ENCODE results near the gene ZNHIT3. TPM values are rescaled to one million over a fixed set of nuclear protein-coding genes. Genes with fewer than 3 reads are reported as not detected.

Gene ZNHIT3
- total RNA-seq, 3 donors from 2014 or later, result 19.0 to 33.7 (median 29.3) TPM

DNA sequence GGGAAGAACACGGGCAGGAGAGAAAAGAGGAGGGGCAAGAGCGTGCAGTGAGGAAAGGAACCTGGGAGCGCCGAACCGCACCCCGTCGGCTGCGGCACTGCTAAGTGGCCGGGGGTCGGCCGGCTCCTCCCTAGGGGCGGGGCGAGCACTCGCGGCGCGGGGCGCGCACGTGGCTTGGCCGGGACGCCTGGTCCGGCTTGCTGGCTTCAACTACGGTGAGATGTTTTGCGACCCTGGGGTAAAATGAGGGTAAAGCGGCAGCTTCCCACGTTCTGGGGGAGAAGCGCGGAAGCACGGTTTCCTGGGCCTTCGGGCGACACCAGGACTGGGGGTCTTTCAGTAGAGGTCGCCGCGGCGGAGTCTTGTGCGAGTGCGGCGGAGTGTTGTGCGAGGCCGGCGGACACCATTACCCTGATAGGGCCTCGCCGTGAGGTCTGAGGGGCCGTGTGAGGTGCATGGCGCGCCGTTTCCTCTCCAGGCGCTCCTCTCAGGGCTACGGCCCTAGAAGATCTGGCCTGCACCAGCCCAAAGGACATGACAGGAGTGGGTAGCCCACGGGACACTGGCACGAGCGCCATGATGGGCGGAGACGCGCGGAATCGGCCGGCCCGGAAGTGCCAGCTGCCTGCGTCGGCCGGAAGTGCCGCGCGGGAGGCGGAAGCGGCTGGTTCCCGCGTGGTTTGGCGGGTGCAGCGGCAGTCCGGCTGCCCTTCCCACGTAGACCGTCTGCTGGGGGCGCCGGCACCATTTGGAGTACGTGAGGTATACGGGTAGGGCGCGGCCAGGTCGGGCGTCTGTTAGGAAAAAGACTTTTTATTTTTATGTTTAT is 48.6 kb downstream of the ZNHIT3 start, which contains the start of the genes MYO19 and PIGW:
MYO19 (minus strand) TSS at position 29 of the 829 bp plus-strand sequence. CDS start 2,330 bp downstream, outside the sequence.
PIGW (plus strand) TSS at position 148 of the 829 bp plus-strand sequence. CDS start 2,115 bp downstream, outside the sequence.
- peak; percentile 56 for TF ChIP-seq POLR2A (IDR thresholded peaks at IDR 0.05)
- TF ChIP-seq, protein P1, sequence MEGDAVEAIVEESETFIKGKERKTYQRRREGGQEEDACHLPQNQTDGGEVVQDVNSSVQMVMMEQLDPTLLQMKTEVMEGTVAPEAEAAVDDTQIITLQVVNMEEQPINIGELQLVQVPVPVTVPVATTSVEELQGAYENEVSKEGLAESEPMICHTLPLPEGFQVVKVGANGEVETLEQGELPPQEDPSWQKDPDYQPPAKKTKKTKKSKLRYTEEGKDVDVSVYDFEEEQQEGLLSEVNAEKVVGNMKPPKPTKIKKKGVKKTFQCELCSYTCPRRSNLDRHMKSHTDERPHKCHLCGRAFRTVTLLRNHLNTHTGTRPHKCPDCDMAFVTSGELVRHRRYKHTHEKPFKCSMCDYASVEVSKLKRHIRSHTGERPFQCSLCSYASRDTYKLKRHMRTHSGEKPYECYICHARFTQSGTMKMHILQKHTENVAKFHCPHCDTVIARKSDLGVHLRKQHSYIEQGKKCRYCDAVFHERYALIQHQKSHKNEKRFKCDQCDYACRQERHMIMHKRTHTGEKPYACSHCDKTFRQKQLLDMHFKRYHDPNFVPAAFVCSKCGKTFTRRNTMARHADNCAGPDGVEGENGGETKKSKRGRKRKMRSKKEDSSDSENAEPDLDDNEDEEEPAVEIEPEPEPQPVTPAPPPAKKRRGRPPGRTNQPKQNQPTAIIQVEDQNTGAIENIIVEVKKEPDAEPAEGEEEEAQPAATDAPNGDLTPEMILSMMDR (IDR thresholded peaks at IDR 0.05), result no peak
- TF ChIP-seq POLR2AphosphoS5 (IDR thresholded peaks at IDR 0.05), result peak; percentile 90 to 97 (median 95)
- intact Hi-C loops (cut with DNase I; ENCODE audit: low total_unique reads), result no loop called here
- no peaks in the 10 kb centered on the region for H3K9me3 ChIP-seq
- DNase-seq (ENCODE audit: low spot score in 2 of 2), result peak; percentile 78 to 79
- peaks cover 0 to 5% of the 10 kb centered on the region in 2 donors for H3K4me1 ChIP-seq
- no peaks in the 10 kb centered on the region for H3K27me3 ChIP-seq
- peak within 1 kb of the TSS; percentile 71 to 81 (median 72) for H3K4me3 ChIP-seq
- peak within 1 kb of the TSS; percentile 91 to 97 for H3K27ac ChIP-seq
- H3K36me3 ChIP-seq, result no peaks in the 10 kb centered on the region

DNA sequence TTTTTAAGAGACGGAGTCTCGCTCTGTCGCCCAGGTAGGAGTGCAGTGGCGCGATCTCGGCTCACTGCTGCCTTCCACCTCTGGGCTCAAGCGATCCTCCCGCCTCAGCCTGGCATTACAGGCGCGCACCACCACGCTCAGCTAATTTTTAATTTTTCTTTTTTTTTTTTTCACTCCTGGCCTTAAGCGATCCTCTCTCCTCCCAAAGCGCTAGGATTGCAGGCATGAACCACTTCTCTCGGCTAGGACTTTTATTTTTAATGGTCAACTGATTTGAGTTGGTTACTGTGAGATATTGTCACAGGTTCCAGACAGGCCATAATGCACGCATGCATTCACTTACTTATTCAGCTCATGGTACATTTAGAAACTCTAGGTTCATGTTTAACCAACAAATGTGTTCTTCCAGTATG is 49.2 kb downstream of the ZNHIT3 start:
- H3K4me3 ChIP-seq, result peak overlapping the region; percentile 71 to 81 (median 72)
- TF ChIP-seq POLR2AphosphoS5 (IDR thresholded peaks at IDR 0.05) (no peak), POLR2A (IDR thresholded peaks at IDR 0.05) (no peak)
- TF ChIP-seq, protein P1 (IDR thresholded peaks at IDR 0.05), result no peak
- intact Hi-C loops (cut with DNase I; ENCODE audit: low total_unique reads), result no loop called here
- no peak for DNase-seq (ENCODE audit: low spot score in 2 of 2)
- H3K9me3 ChIP-seq, result no peaks in the 10 kb centered on the region
- peak overlapping the region; percentile 91 to 97 for H3K27ac ChIP-seq
- H3K36me3 ChIP-seq, result no peaks in the 10 kb centered on the region
- peaks cover 0 to 5% of the 10 kb centered on the region in 2 donors for H3K4me1 ChIP-seq
- no peaks in the 10 kb centered on the region for H3K27me3 ChIP-seq

DNA sequence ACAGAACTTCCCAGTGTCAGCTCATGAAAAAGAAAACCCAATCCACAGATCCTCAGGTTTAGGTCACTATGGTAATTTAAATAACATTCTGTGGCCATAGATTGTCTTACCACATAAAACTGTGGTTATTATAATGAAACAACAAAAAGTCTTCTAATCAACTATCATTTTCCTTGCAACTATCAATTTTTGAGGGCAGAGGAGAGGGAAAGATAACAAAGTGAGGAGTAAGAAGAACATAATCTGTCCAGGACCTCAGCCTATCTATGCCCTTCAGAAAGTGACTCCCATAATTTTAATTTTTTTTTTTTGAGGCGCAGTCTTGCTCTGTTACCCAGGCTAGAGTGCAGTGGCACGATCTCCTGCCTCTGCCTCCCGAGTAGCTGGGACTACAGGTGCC is 54.2 kb downstream of the ZNHIT3 start:
- Histone ChIP-seq H3K27ac (no peak overlapping the region), H3K4me1 (peaks cover 3 to 15% of the 10 kb centered on the region in 2 donors), H3K9me3 (no peaks in the 10 kb centered on the region), H3K27me3 (no peaks in the 10 kb centered on the region), H3K4me3 (no peak overlapping the region), H3K36me3 (no peaks in the 10 kb centered on the region)
- intact Hi-C loops (cut with DNase I; ENCODE audit: low total_unique reads), result no loop called here
- DNase-seq (ENCODE audit: low spot score in 2 of 2), result no peak
- TF ChIP-seq POLR2AphosphoS5 (IDR thresholded peaks at IDR 0.05) (no peak), POLR2A (IDR thresholded peaks at IDR 0.05) (no peak)
- TF ChIP-seq, protein P1 (IDR thresholded peaks at IDR 0.05), result no peak

DNA sequence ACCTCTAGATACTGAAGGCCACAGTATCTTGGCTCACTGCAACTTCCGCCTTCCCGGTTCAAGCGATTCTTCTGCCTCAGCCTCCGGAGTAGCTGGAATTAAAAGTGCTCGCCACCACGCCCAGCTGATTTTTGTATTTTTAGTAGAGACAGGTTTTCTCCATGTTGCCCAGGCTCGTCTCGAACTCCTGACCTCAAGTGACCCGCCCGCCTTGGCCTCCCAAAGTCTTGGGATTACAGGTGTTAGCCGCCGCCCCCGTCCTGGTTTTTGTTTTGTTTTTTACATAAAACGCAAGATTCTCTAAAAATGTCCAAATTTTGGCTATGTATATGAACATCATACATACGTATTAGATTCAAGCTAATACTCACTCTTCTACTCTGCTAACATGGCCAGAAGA is 56.3 kb downstream of the ZNHIT3 start:
- Histone ChIP-seq H3K4me3 (no peak overlapping the region), H3K9me3 (no peaks in the 10 kb centered on the region), H3K27me3 (no peaks in the 10 kb centered on the region), H3K27ac (no peak overlapping the region), H3K36me3 (no peaks in the 10 kb centered on the region), H3K4me1 (peaks cover 3 to 26% of the 10 kb centered on the region in 2 donors)
- TF ChIP-seq, protein P1 (IDR thresholded peaks at IDR 0.05), result no peak
- no peak for TF ChIP-seq POLR2AphosphoS5 (IDR thresholded peaks at IDR 0.05)
- TF ChIP-seq POLR2A (IDR thresholded peaks at IDR 0.05), result no peak
- DNase-seq (ENCODE audit: low spot score in 2 of 2), result no peak
- intact Hi-C loops (cut with DNase I; ENCODE audit: low total_unique reads), result no loop called here

DNA sequence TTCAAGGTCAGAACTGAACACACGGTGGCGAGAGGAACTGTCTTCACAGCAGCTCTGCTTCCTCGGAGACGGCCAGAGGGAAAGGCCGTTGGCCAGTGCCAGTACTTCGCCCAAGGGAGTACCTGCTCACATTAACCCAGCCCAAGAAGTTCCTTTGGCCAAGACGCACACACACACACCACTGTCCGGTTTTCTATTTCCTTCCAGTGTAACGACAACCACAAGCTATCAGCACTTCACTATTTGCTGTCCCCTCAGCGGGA is 57.5 kb downstream of the ZNHIT3 start:
- DNase-seq (ENCODE audit: low spot score in 2 of 2), result no peak
- Histone ChIP-seq H3K4me1 (peaks cover 3 to 30% of the 10 kb centered on the region in 2 donors), H3K27me3 (no peaks in the 10 kb centered on the region), H3K36me3 (no peaks in the 10 kb centered on the region), H3K27ac (peak overlapping the region; percentile 100), H3K4me3 (peak overlapping the region; percentile 92 to 99 (median 95)), H3K9me3 (no peaks in the 10 kb centered on the region)
- intact Hi-C loops (cut with DNase I; ENCODE audit: low total_unique reads), result no loop called here
- TF ChIP-seq POLR2AphosphoS5 (IDR thresholded peaks at IDR 0.05) (no peak), POLR2A (IDR thresholded peaks at IDR 0.05) (no peak)
- TF ChIP-seq, protein P1 (IDR thresholded peaks at IDR 0.05), result no peak
